ENCODE data around the gene TTC32. TPM values are rescaled to one million over a fixed set of nuclear protein-coding genes. Genes with fewer than 3 reads are reported as not detected.

The TTC32 gene
- total and polyA plus RNA-seq, 2 donors (not counting 3 experiments of a cell fraction or from before 2014, with no cell fraction given), result 8.8 to 9.4 TPM

DNA sequence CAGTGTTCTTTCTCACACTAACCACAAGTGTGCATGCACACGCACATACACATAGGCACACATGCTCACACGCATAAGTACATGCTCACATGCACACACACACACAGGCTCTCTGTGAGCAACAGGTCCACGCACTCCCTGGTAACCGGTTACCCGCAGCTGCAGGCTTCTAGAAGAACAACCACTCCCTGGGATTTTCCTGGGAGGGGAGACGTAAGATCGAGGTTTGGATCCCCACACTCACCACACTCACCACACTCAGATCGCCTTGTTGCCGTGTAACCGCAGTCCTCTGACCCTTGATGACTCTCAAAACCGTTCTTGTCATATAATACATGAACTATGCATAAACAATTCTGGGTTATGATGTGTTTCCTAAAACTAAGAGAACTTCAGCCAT, 42.2 kb downstream of the TTC32 start:
- Histone ChIP-seq H3K4me2 (ENCODE audit: insufficient read depth, low read length) (no peak overlapping the region), H4K20me1 (replicated peaks; ENCODE audit: control insufficient read depth, extremely low read depth, insufficient read depth, low read length) (no peaks in the 10 kb centered on the region), H3K4me3 (replicated peaks in 1 of 3; ENCODE audit: insufficient read depth in 1 of 3, low read depth in 1 of 3, low read length in 3 of 3) (no peak overlapping the region), H2AFZ (ENCODE audit: low read depth, low read length) (no peak overlapping the region), H3K79me2 (ENCODE audit: control insufficient read depth, insufficient read depth, low read length) (no peaks in the 10 kb centered on the region), H3K36me3 (ENCODE audit: control insufficient read depth in 2 of 2, extremely low read depth in 1 of 2, insufficient read depth in 2 of 2, low read length in 2 of 2) (no peaks in the 10 kb centered on the region), H3K27me3 (ENCODE audit: control insufficient read depth in 2 of 2, insufficient read depth in 2 of 2, low read length in 2 of 2) (peaks cover 0 to 1% of the 10 kb centered on the region in 2 experiments), H3K9me1 (replicated peaks; ENCODE audit: control insufficient read depth, extremely low read depth, insufficient read depth, low read length) (no peaks in the 10 kb centered on the region), H3K4me1 (ENCODE audit: control insufficient read depth, extremely low read depth, insufficient read depth, low read length) (no peaks in the 10 kb centered on the region), H3K27ac (ENCODE audit: insufficient read depth, low read depth, low read length) (no peak overlapping the region), H3K9me3 (replicated peaks; ENCODE audit: control insufficient read depth, insufficient read depth, low read length) (no peaks in the 10 kb centered on the region), H3K9ac (replicated peaks; ENCODE audit: extremely low read depth, insufficient read depth, low read length) (no peak overlapping the region)
- TF ChIP-seq EZH2 (IDR thresholded peaks at IDR 0.05; ENCODE audit: borderline replicate concordance, low read depth, low read length, severe bottlenecking) (no peak), MYC (IDR thresholded peaks at IDR 0.05; ENCODE audit: low read depth, low read length) (no peak), FOS (IDR thresholded peaks at IDR 0.05; ENCODE audit: borderline replicate concordance, insufficient read depth, low read length) (no peak), POLR2A (IDR thresholded peaks at IDR 0.05; ENCODE audit: low read depth, low read length) (no peak), GATA2 (IDR thresholded peaks at IDR 0.05; ENCODE audit: insufficient read depth, insufficient read length, low read depth, low read length) (no peak), POLR2AphosphoS5 (IDR thresholded peaks at IDR 0.05; ENCODE audit: insufficient read depth, low read depth, low read length) (no peak), JUN (IDR thresholded peaks at IDR 0.05; ENCODE audit: borderline replicate concordance, insufficient read depth, insufficient read length, low read depth) (no peak)
- TF ChIP-seq, protein P1, sequence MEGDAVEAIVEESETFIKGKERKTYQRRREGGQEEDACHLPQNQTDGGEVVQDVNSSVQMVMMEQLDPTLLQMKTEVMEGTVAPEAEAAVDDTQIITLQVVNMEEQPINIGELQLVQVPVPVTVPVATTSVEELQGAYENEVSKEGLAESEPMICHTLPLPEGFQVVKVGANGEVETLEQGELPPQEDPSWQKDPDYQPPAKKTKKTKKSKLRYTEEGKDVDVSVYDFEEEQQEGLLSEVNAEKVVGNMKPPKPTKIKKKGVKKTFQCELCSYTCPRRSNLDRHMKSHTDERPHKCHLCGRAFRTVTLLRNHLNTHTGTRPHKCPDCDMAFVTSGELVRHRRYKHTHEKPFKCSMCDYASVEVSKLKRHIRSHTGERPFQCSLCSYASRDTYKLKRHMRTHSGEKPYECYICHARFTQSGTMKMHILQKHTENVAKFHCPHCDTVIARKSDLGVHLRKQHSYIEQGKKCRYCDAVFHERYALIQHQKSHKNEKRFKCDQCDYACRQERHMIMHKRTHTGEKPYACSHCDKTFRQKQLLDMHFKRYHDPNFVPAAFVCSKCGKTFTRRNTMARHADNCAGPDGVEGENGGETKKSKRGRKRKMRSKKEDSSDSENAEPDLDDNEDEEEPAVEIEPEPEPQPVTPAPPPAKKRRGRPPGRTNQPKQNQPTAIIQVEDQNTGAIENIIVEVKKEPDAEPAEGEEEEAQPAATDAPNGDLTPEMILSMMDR (IDR thresholded peaks at IDR 0.05; ENCODE audit: extremely low read depth in 1 of 2, insufficient read depth in 1 of 2, low read depth in 1 of 2, low read length in 2 of 2), result no peak
- TF ChIP-seq, protein P2, sequence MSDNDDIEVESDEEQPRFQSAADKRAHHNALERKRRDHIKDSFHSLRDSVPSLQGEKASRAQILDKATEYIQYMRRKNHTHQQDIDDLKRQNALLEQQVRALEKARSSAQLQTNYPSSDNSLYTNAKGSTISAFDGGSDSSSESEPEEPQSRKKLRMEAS (IDR thresholded peaks at IDR 0.05; ENCODE audit: insufficient read depth, insufficient read length), result no peak
- dilution Hi-C loops (cut with MboI; ENCODE audit: extremely low pct_ligation_motif_present, low sequenced_read_pairs), result no loop called here
- FAIRE-seq (no peak), DNase-seq (ENCODE audit: low read depth, low spot score) (no peak)
- intact Hi-C loops (cut with micrococcal nuclease), result no loop called here
- no TSS peak for BruUV-seq (replicated peaks)
- POLR2A ChIA-PET, result no interaction called here
- CTCF ChIA-PET, result no interaction called here

All from endothelial cell of umbilical vein (primary cell).